Measurements from ENCODE around the gene CILP2. TPM values are rescaled to one million over a fixed set of nuclear protein-coding genes. Genes with fewer than 3 reads are reported as not detected.

The CILP2 gene
- polyA plus RNA-seq, 1 experiment = 0.77 TPM

DNA sequence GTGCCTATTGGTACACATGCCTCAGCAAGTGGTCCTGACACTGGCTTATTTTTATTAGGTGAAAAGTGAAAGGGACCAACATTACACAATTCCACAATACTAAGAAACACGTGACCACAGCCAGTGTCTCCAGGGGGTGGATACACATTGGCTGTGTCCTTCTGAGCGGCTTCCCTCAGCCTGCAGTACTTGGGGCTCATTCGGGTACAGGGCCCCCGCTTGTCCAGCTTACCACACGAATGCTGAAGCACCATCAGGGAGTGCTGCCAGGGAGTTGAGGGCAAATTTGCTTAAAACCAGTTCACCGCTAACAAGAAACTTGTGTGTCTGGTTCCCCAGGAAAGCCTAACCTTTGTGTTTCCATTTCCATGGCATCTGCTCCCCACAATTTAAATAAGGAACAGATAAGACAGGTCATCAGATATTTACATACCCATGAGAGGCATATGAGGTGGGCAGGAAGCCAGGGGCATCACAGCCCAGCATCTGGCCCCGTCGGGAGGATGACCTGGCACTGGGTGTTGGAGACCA, 57.2 kb downstream of the CILP2 start:
- no peak for TF ChIP-seq CTCF (IDR thresholded peaks at IDR 0.05; ENCODE audit: insufficient read depth, low read depth, low read length)
- Histone ChIP-seq H3K4me3 (ENCODE audit: low read depth, low read length) (no peak overlapping the region), H3K27me3 (ENCODE audit: control insufficient read depth, insufficient read depth, low read length) (no peaks in the 10 kb centered on the region), H3K36me3 (ENCODE audit: control insufficient read depth, insufficient read depth, low read length) (no peaks in the 10 kb centered on the region)
- DNase-seq (ENCODE audit: low read depth) = no peak
- ChIA-PET POLR2A (no interaction called here), CTCF (interaction anchor here (2.1 kb wide), 1 partner anchor 42 kb away, joined by 7 read pairs; no protein-coding TSS in a partner anchor)

Other genes starting within 250 kb of the CILP2 start
- 28.9 and 34.1 TPM in 2 replicates for gene SUGP1, start 217.8 kb upstream of the CILP2 start, polyA plus RNA-seq (2011; rRNA removed)
- gene MAU2, start 217.4 kb upstream of the CILP2 start, polyA plus RNA-seq (2011; rRNA removed) = 16.0 and 25.9 TPM in 2 replicates
- 18.2 and 24.2 TPM in 2 replicates for gene GATAD2A, start 132.6 kb upstream of the CILP2 start, polyA plus RNA-seq (2011; rRNA removed)
- 0.98 and 1.7 TPM in 2 replicates for gene TSSK6, start 22.7 kb upstream of the CILP2 start, polyA plus RNA-seq (2011; rRNA removed)
- 495 and 597 TPM in 2 replicates for gene NDUFA13, start 22.0 kb upstream of the CILP2 start, polyA plus RNA-seq (2011; rRNA removed)
- gene YJEFN3, start 9.4 kb upstream of the CILP2 start, polyA plus RNA-seq (2011; rRNA removed) = 0.94 and 1.1 TPM in 2 replicates
- gene PBX4, start 80.4 kb downstream of the CILP2 start, polyA plus RNA-seq (2011; rRNA removed) = 1.3 and 1.9 TPM in 2 replicates
- 2.1 and 2.4 TPM in 2 replicates for gene LPAR2, start 90.0 kb downstream of the CILP2 start, polyA plus RNA-seq (2011; rRNA removed)
- gene GMIP, start 105.4 kb downstream of the CILP2 start, polyA plus RNA-seq (2011; rRNA removed) = 3.8 and 4.4 TPM in 2 replicates
- gene ATP13A1, start 125.4 kb downstream of the CILP2 start, polyA plus RNA-seq (2011; rRNA removed) = 11.1 and 27.9 TPM in 2 replicates
- 2.5 and 4.5 TPM in 2 replicates for gene ZNF101, start 130.6 kb downstream of the CILP2 start, polyA plus RNA-seq (2011; rRNA removed)
- 1.2 and 2.7 TPM in 2 replicates for gene ZNF14, start 194.8 kb downstream of the CILP2 start, polyA plus RNA-seq (2011; rRNA removed)

Data from BJ (cell line).